Spleen (tissue), 11 donors: ENCODE data around the gene HIVEP3. TPM values are rescaled to one million over a fixed set of nuclear protein-coding genes. Genes with fewer than 3 reads are reported as not detected.

Experiments used
- DNase-seq: peaks from one replicate; pipeline ENCODE4 v3.0.0-alpha.2; 2020
- H3K27ac ChIP-seq, 8 donors: fragments of 200-600 bp; sonication (generic) in 7 of 8; 1 replicate in 4 of 8; 2 replicates in 4 of 8; pipeline versions ENCODE4 v1.5.0 to v1.8.0; 2016 to 2021; ENCODE audit warnings: inconsistent platforms in 4 of 8, mild to moderate bottlenecking in 4 of 8, moderate library complexity in 1 of 8
- H3K27me3 ChIP-seq, 7 donors: fragments of 200-600 bp; sonication (generic) in 6 of 7; replicated peaks in 1 of 7; 1 replicate in 4 of 7; 2 replicates in 3 of 7; pipeline versions ENCODE4 v1.5.0 to v1.8.0; 2016 to 2021; ENCODE audit warnings: inconsistent platforms in 3 of 7, mild to moderate bottlenecking in 1 of 7
- H3K36me3 ChIP-seq, 6 donors: fragments of 200-600 bp; sonication (generic) in 5 of 6; 1 replicate in 4 of 6; 2 replicates in 2 of 6; pipeline versions ENCODE4 v1.5.0 to v1.8.0; 2016 to 2021; ENCODE audit warnings: inconsistent platforms in 2 of 6
- H3K4me1 ChIP-seq, 6 donors: fragments of 200-600 bp; sonication (generic) in 5 of 6; 1 replicate in 3 of 6; 2 replicates in 3 of 6; pipeline versions ENCODE4 v1.5.0 to v1.8.0; 2016 to 2021; ENCODE audit warnings: inconsistent platforms in 3 of 6
- H3K4me3 ChIP-seq, 8 donors: fragments of 200-600 bp; sonication (generic) in 7 of 8; 1 replicate in 4 of 8; 2 replicates in 4 of 8; pipeline versions ENCODE4 v1.5.0 to v1.8.0; 2016 to 2021; ENCODE audit warnings: inconsistent platforms in 4 of 8, mild to moderate bottlenecking in 4 of 8, moderate library complexity in 2 of 8
- H3K9me3 ChIP-seq, 8 donors: fragments of 200-600 bp; sonication (generic) in 7 of 8; 1 replicate in 4 of 8; 2 replicates in 4 of 8; pipeline versions ENCODE4 v1.5.0 to v1.8.0; 2016 to 2021; ENCODE audit warnings: inconsistent platforms in 4 of 8
- CTCF ChIP-seq, 11 experiments: fragments of 200-600 bp in 7 of 11; fragments of 450-650 bp in 4 of 11; sonication (generic) in 4 of 11; IDR thresholded peaks in 8 of 11; conservative IDR thresholded peaks in 3 of 11; 1 replicate in 7 of 11; 2 replicates in 4 of 11; pipeline versions ENCODE4 v1.4.0 to v1.8.0; 2016 to 2021; ENCODE audit warnings: antibody characterized with exemption in 11 of 11, inconsistent platforms in 4 of 11, mild to moderate bottlenecking in 1 of 11
- POLR2A ChIP-seq, 3 donors: fragments of 450-650 bp; IDR thresholded peaks; one replicate each; pipeline ENCODE4 v1.5.1; 2017; ENCODE audit warnings: antibody characterized with exemption in 3 of 3, mild to moderate bottlenecking in 1 of 3
- POLR2AphosphoS5 ChIP-seq, 3 donors: sonication (generic); formaldehyde crosslinking; IDR thresholded peaks; one replicate each; pipeline ENCODE4 v1.5.1; 2017; ENCODE audit warnings: antibody characterized with exemption in 3 of 3
- WGBS, 5 donors: extraction: QIAGEN DNeasy Blood & Tissue Kit in 3 of 5; methylation state at CpG; one replicate each; pipeline versions ENCODE4 v1.1.5 to v1.1.7; 2013 to 2018; 5-methylcytosine and 5-hydroxymethylcytosine counted together
- intact Hi-C: fragments of 100-400 bp; cut with DNase I; formaldehyde crosslinking; loops from one replicate; pipeline ENCODE4 v1.15.0; 2023; ENCODE audit warnings: low total_unique reads
- polyA plus RNA-seq, 3 donors: library from polyadenylated mRNA; stranded (reverse); fragments of 200-250 nt; gene quantifications; one replicate each; pipeline ENCODE4 v1.2.1, GENCODE V29; 2013
- total RNA-seq, 7 donors: library from RNA; depleted of rRNA in 3 of 7; stranded (reverse); fragments of >200 nt in 3 of 7; fragmentation: NEBNext Ultra II Directional in 4 of 7; extraction: Animal tissue kit (Norgen Biotek cat#: 25700) in 4 of 7; gene quantifications; one replicate each; pipeline versions ENCODE4 v1.1.0 to v1.2.1, GENCODE V29; 2016 to 2021
- donor health status: healthy with polysubstance abuse.
- donor health status: DM: no; HTN: no; CAD: no; lungs with moderate emphysema.
- donor health status: DM: no; HTN: no; CAD: no.
- donor health status: Bipolar disorder and iron deficiency.
- donor health status: healthy.
- donor health status: DM: no; HTN: no; CAD: no.
- donor health status: DM: yes; HTN: yes; CAD: no.

Gene HIVEP3
- total and polyA plus RNA-seq, 10 donors = 2.4 to 21.2 (median 8.2) TPM

DNA sequence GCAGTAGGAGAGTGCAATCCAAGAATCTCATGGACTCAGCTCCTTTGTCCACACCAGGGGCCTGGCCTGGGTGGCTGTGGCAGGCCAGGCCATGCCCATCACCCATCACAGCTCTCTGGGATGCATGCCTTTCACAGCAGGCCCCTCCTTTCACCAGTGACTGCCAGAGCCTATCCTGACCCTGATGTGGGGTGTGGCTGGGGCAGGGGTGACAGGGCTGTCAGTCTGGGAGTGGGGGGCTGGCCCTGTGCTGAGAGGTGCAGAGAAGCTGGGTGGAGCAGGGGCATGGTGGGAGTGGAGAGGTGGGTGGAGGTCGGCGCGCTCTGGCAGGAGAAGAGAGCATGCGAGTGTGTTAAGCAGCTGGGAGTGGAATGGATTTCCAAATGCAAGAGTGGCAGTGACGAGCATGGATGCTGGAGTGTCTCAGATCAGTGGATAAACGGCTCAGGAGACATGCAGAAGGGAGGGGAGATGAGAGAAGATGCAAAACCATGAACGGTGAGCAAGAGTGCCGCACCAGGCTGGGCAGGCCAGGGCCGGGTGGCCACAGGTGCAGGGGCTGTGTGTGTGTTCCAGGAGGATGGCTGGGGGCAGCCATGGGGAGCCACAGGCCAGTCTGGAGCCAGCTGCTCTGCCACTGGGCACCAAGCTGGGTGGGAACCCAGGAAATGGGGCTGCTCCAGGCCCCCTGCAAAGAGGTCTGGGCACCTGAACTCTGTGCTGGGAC is 394.6 kb downstream of the HIVEP3 start:
- Histone ChIP-seq H3K27ac (no peak overlapping the region), H3K36me3 (peaks cover 0 to 45% (median 9%) of the 10 kb centered on the region in 6 donors), H3K4me1 (no peaks in the 10 kb centered on the region), H3K27me3 (no peaks in the 10 kb centered on the region), H3K9me3 (no peaks in the 10 kb centered on the region), H3K4me3 (no peak overlapping the region)
- DNase-seq = no peak
- WGBS, 5 donors = 87 to 91% (median 90%) methylated on average over 9 of the region's 9 CpGs
- TF ChIP-seq POLR2AphosphoS5 (IDR thresholded peaks at IDR 0.05) (no peak), POLR2A (IDR thresholded peaks at IDR 0.05) (no peak), CTCF (IDR thresholded peaks at IDR 0.05 in 8 of 11, conservative IDR thresholded peaks at IDR 0.05 in 3 of 11) (no peak)
- intact Hi-C loops = no loop called here

DNA sequence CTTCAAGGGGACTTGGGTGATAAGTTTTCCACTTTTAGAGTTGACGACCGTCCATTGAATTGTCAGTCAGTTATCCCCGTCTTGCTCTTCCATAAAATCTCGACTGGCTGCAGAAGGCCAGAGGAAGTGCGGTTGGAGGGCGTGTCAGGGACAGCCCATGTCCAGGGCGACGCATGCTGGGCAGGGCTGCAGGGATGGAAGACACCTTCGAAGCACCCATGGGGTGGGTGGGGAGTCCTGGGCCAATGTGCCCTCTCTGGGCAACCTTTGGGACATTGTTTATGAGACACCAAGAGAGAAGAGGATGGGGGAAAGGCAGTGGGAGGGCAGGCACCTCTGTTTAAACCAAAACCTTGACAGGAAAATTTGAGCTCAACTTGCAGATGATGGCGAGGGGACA is 395.7 kb downstream of the HIVEP3 start:
- Histone ChIP-seq H3K4me1 (no peaks in the 10 kb centered on the region), H3K36me3 (peaks cover 0 to 45% (median 9%) of the 10 kb centered on the region in 6 donors), H3K27me3 (no peaks in the 10 kb centered on the region), H3K27ac (no peak overlapping the region), H3K4me3 (no peak overlapping the region), H3K9me3 (no peaks in the 10 kb centered on the region)
- DNase-seq = no peak
- intact Hi-C loops = no loop called here
- 58 to 79% (median 74%) methylated on average over 10 of the region's 10 CpGs for WGBS, 5 donors
- TF ChIP-seq CTCF (IDR thresholded peaks at IDR 0.05 in 8 of 11, conservative IDR thresholded peaks at IDR 0.05 in 3 of 11) (no peak), POLR2AphosphoS5 (IDR thresholded peaks at IDR 0.05) (no peak), POLR2A (IDR thresholded peaks at IDR 0.05) (no peak)

DNA sequence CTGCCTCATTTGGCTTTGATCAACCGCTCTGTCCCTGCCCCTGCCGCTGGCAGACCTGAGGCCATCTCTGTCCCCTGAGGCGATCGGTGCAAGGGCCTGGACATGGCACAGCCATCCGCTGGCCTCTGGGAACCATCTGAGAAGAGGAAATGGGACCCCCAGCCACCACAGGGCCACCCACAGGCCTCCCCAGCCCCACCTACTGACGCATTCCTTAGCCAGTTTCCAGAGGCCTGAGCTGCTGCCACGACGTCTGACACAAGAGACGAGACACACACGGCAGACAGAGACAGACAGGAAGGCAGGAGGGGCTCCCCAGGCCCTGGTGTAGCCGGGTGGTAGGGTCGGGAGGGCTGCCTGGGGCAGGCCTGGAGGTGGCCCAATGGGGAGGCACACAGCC is 397.0 kb downstream of the HIVEP3 start:
- Histone ChIP-seq H3K36me3 (peaks cover 0 to 45% (median 9%) of the 10 kb centered on the region in 6 donors), H3K4me1 (peaks cover 0 to 9% (median 4%) of the 10 kb centered on the region in 6 donors), H3K9me3 (no peaks in the 10 kb centered on the region), H3K4me3 (no peak overlapping the region), H3K27me3 (no peaks in the 10 kb centered on the region), H3K27ac (no peak overlapping the region)
- TF ChIP-seq CTCF (IDR thresholded peaks at IDR 0.05 in 8 of 11, conservative IDR thresholded peaks at IDR 0.05 in 3 of 11) (no peak), POLR2AphosphoS5 (IDR thresholded peaks at IDR 0.05) (no peak), POLR2A (IDR thresholded peaks at IDR 0.05) (no peak)
- 76 to 85% (median 82%) methylated on average over 11 to 12 of the region's 12 CpGs for WGBS, 5 donors
- DNase-seq = no peak
- intact Hi-C loops = no loop called here

DNA sequence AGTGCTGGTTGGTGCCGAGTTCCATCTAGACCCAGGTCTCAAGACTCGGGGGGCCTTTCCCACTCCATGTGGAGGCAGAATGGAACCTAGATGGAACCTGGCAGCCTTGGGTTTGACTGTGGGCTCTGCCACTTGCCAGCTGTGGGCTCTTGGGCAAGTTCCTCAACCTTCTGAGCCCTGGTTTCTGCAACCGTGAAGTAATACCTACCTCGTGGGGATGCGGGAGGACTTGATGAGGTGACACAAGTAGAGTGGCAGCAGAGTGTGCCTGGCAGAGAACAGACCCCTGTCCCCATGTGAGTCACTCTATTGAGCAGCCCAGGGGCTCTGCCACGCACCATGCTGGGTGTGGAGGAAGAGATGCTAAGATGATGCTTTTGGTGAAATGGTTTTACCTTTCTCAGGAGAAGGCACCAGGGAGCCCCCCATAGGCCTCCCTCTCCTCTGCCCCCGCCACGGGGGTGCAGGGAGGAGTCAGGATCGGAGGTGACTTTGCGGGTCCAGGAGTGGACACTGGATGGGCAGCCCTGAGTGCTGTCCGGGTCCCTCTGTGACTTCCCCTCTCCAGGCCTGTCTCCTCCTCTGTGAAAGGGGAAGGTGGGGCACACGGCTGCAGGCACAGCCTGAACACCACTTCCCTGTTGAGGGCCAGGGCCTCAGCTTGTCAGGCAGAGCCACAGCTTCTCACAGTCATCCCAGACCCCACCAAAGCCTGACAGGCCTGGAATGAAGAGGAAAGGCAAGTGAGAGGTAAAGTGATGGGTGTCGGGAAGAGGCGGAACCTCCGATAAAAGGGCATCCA is 397.6 kb downstream of the HIVEP3 start:
- Histone ChIP-seq H3K9me3 (no peaks in the 10 kb centered on the region), H3K4me1 (peaks cover 4 to 15% (median 9%) of the 10 kb centered on the region in 6 donors), H3K36me3 (peaks cover 0 to 45% (median 9%) of the 10 kb centered on the region in 6 donors), H3K27ac (no peak overlapping the region), H3K4me3 (no peak overlapping the region), H3K27me3 (no peaks in the 10 kb centered on the region)
- no peak for DNase-seq
- WGBS, 5 donors = 70 to 83% (median 76%) methylated on average over 14 to 15 of the region's 15 CpGs
- TF ChIP-seq CTCF (IDR thresholded peaks at IDR 0.05 in 8 of 11, conservative IDR thresholded peaks at IDR 0.05 in 3 of 11) = no peak
- TF ChIP-seq POLR2AphosphoS5 (IDR thresholded peaks at IDR 0.05) = no peak
- TF ChIP-seq POLR2A (IDR thresholded peaks at IDR 0.05) = no peak
- intact Hi-C loops = no loop called here
